Mucosa of rectum (tissue), 2 donors: ENCODE data around the gene GFM1.

Experiments
- H3K27ac ChIP-seq, 2 donors: one replicate each; pipeline ENCODE4 v1.7.0; 2013; ENCODE audit warnings: inconsistent platforms in 2 of 2, low read depth in 2 of 2, low read length in 2 of 2
- H3K27me3 ChIP-seq, 2 donors: one replicate each; pipeline ENCODE4 v1.7.0; 2013; ENCODE audit warnings: low read length in 2 of 2; ENCODE audit not compliant: control insufficient read depth in 2 of 2, insufficient read depth in 2 of 2
- H3K36me3 ChIP-seq, 2 donors: one replicate each; pipeline ENCODE4 v1.7.0; 2013; ENCODE audit warnings: low read length in 2 of 2; ENCODE audit not compliant: control insufficient read depth in 2 of 2, insufficient read depth in 2 of 2
- H3K4me1 ChIP-seq, 2 donors: one replicate each; pipeline ENCODE4 v1.7.0; 2013; ENCODE audit warnings: low read length in 2 of 2, mild to moderate bottlenecking in 1 of 2; ENCODE audit not compliant: control insufficient read depth in 2 of 2, insufficient read depth in 2 of 2
- H3K4me3 ChIP-seq, 2 donors: one replicate each; pipeline ENCODE4 v1.7.0; 2013; ENCODE audit warnings: low read length in 2 of 2
- H3K9ac ChIP-seq, 2 donors: one replicate each; pipeline ENCODE4 v1.7.0; 2013; ENCODE audit warnings: low read length in 2 of 2, low read depth in 1 of 2, mild to moderate bottlenecking in 1 of 2
- H3K9me3 ChIP-seq, 2 donors: one replicate each; pipeline ENCODE4 v1.7.0; 2013; ENCODE audit warnings: low read length in 2 of 2; ENCODE audit not compliant: control insufficient read depth in 2 of 2
- donor health status: healthy.
- donor health status: Normal muscosa, but diverticular disease.

GFM1 gene

DNA sequence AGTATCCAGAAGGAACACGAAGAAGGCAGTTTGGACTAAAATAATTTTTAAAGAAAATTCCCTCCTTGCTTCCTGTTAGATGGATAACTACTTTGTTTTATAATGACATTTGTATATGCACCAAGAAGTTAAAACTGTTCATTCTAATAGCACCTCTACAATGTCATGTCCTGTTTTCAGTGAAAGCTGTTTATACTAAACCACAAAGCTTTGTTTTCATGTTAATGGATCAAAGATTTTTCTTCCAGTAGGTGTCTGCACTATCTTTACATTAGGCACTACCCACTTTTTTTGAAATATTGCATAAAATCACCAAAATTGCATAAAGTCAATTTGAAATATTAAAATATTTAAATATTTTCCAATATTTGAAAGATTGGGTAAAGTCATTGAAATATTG lies 77.8 kb downstream of the GFM1 start:
- no peaks in the 10 kb centered on the region for H3K9me3 ChIP-seq
- H3K36me3 ChIP-seq, result no peaks in the 10 kb centered on the region
- H3K9ac ChIP-seq, result no peak overlapping the region
- no peak overlapping the region for H3K4me3 ChIP-seq
- peaks cover 39 to 49% of the 10 kb centered on the region in 2 donors for H3K4me1 ChIP-seq
- H3K27ac ChIP-seq, result peak overlapping the region; percentile 87 to 91
- no peaks in the 10 kb centered on the region for H3K27me3 ChIP-seq

- Histone ChIP-seq H3K9me3 (no peaks in the 10 kb centered on the region), H3K9ac (peak overlapping the region; percentile 38 to 64), H3K36me3 (no peaks in the 10 kb centered on the region), H3K27ac (peak overlapping the region; percentile 87 to 91), H3K4me1 (peaks cover 45 to 55% of the 10 kb centered on the region in 2 donors), H3K27me3 (no peaks in the 10 kb centered on the region), H3K4me3 (peak overlapping the region in 1 of 2 donors; percentile 41)
Observed at GRCh38 chr3:158723991-158724390, 79.7 kb downstream of the GFM1 start.

- Histone ChIP-seq H3K27me3 (no peaks in the 10 kb centered on the region), H3K9me3 (no peaks in the 10 kb centered on the region), H3K36me3 (no peaks in the 10 kb centered on the region), H3K4me1 (peaks cover 45 to 51% of the 10 kb centered on the region in 2 donors), H3K27ac (peak overlapping the region; percentile 87 to 91), H3K9ac (no peak overlapping the region), H3K4me3 (peak overlapping the region in 1 of 2 donors; percentile 5)
Observed at GRCh38 chr3:158725348-158726011, 81.2 kb downstream of the GFM1 start.

GRCh38 chr3:158727206-158728060 lies 83.1 kb downstream of the GFM1 start:
- peak overlapping the region in 1 of 2 donors; percentile 45 for H3K9ac ChIP-seq
- H3K27me3 ChIP-seq, result no peaks in the 10 kb centered on the region
- peak overlapping the region; percentile 5 to 37 for H3K4me3 ChIP-seq
- H3K4me1 ChIP-seq, result peaks cover 49 to 57% of the 10 kb centered on the region in 2 donors
- no peaks in the 10 kb centered on the region for H3K9me3 ChIP-seq
- H3K27ac ChIP-seq, result peak overlapping the region; percentile 57 to 65
- no peaks in the 10 kb centered on the region for H3K36me3 ChIP-seq

DNA sequence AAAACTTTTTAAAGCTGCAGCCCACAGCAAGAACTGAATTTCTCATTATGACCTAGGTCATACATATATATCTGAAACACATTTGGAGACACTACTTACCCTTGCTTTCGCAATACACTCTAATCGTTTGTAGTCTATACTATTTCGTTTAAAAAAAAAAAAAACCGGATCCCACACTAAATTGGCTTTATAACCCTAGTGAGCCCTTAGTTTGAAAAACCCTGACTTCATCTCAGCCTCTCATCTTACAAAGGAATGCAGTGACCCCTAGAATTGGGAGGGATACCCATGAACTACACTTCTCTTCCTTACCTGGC lies 83.7 kb downstream of the GFM1 start:
- Histone ChIP-seq H3K4me3 (peak overlapping the region; percentile 5 to 37), H3K27me3 (no peaks in the 10 kb centered on the region), H3K9ac (no peak overlapping the region), H3K36me3 (no peaks in the 10 kb centered on the region), H3K27ac (no peak overlapping the region), H3K4me1 (peaks cover 45 to 57% of the 10 kb centered on the region in 2 donors), H3K9me3 (no peaks in the 10 kb centered on the region)

DNA sequence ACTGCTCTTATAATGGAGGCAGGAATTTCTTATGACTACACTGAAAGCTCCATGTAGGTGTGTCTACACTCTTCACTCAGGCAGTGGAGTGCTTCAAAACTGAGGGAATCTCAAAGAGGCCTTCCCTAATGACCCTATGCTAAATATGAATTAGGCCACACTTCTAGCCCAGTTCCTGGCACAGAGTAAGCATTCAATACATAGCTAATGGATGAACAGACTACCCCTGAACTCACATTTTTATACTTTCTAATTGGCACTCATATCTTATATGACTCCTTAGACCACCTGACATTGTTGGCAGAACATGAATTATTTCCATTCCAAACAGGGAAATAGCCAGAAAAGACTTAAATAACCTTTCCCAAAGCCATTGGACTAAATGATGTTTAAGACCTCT lies 84.5 kb downstream of the GFM1 start:
- no peak overlapping the region for H3K9ac ChIP-seq
- no peaks in the 10 kb centered on the region for H3K27me3 ChIP-seq
- no peak overlapping the region for H3K4me3 ChIP-seq
- H3K36me3 ChIP-seq, result no peaks in the 10 kb centered on the region
- H3K4me1 ChIP-seq, result peaks cover 41 to 51% of the 10 kb centered on the region in 2 donors
- H3K27ac ChIP-seq, result no peak overlapping the region
- no peaks in the 10 kb centered on the region for H3K9me3 ChIP-seq

DNA sequence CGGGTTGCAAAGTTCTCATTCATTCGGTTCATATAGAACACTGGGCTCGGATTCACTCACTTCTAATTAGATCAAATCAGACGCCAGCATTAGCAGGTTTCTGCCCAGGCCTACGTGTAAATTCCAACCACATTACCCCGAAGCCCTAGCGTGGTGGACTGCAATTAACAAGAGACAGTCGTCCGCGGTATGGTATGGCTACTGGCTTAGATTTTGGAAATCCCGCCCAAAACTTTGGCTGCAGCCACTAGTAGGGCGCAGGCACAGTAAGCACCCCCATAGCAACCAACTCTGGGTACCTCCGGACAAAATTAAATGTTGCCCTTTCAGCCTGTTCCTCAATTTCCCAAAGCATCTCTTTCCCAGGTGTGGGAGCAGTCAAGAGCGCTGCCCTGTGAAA lies 87.2 kb downstream of the GFM1 start:
- peak overlapping the region; percentile 73 to 74 for H3K9ac ChIP-seq
- H3K27ac ChIP-seq, result peak overlapping the region; percentile 58 to 63
- H3K27me3 ChIP-seq, result no peaks in the 10 kb centered on the region
- peaks cover 18 to 24% of the 10 kb centered on the region in 2 donors for H3K4me1 ChIP-seq
- H3K9me3 ChIP-seq, result no peaks in the 10 kb centered on the region
- H3K36me3 ChIP-seq, result no peaks in the 10 kb centered on the region
- peak overlapping the region; percentile 70 to 72 for H3K4me3 ChIP-seq

GRCh38 chr3:158731938-158732855 lies 87.9 kb downstream of the GFM1 start, which contains the start of gene RARRES1:
Gene RARRES1 (minus strand): TSS chr3:158732457. CDS start chr3:158732415, 42 bp downstream.
- Histone ChIP-seq H3K27ac (peak within 1 kb of the TSS; percentile 58 to 63), H3K9ac (peak within 1 kb of the TSS; percentile 73 to 74)

DNA sequence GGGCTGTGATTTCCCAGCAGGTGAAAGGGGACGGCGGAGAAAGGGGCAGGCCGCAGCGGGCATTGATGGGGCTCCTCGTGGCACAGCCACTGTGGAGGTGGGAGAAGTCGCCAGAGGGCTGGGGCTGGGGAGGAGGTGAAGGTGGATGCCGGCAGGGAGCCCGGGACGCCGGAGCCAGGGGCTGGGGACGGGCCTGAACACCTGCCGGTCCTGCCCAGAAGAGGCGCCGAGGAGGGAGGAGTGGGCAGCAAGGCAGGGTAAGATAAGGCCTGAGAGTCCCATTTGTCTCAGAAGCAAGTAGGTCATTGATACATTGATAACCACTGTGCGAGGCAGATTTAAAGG lies 88.5 kb downstream of the GFM1 start:
- H3K9me3 ChIP-seq, result no peaks in the 10 kb centered on the region
- peak overlapping the region; percentile 70 to 72 for H3K4me3 ChIP-seq
- peak overlapping the region in 1 of 2 donors; percentile 73 for H3K9ac ChIP-seq
- H3K36me3 ChIP-seq, result no peaks in the 10 kb centered on the region
- peak overlapping the region; percentile 58 to 63 for H3K27ac ChIP-seq
- H3K27me3 ChIP-seq, result no peaks in the 10 kb centered on the region
- peaks cover 6 to 13% of the 10 kb centered on the region in 2 donors for H3K4me1 ChIP-seq

More at GRCh38 chr3:158731938-158732855, 87.9 kb downstream of the GFM1 start, which contains the start of gene RARRES1:
- H3K36me3 ChIP-seq, result no peaks in the 10 kb centered on the region
- peak within 1 kb of the TSS; percentile 70 to 72 for H3K4me3 ChIP-seq
- no peaks in the 10 kb centered on the region for H3K27me3 ChIP-seq
- H3K9me3 ChIP-seq, result no peaks in the 10 kb centered on the region
- peaks cover 11 to 18% of the 10 kb centered on the region in 2 donors for H3K4me1 ChIP-seq
